Measurements from ENCODE around the gene MYO5B.

DNA sequence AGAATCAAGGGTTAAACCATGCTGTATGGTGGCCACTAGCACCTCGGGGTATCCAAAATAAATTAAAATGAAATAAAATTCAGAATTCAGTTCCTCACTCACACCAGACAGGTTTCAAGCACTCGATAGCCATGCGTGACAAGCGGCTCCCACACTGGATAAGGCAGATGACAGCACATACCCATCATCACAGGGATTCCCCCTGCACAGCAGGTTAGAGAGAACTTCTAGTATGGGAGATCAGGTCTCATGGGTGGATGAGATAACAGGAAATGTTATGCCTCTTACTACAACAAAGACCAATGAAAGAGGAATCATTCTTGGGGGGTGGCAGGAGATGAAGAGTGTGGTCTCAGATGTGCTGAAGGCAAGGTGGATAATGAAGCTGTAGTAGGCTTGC lies 259.7 kb downstream of the MYO5B start:
- TF ChIP-seq, protein P1, sequence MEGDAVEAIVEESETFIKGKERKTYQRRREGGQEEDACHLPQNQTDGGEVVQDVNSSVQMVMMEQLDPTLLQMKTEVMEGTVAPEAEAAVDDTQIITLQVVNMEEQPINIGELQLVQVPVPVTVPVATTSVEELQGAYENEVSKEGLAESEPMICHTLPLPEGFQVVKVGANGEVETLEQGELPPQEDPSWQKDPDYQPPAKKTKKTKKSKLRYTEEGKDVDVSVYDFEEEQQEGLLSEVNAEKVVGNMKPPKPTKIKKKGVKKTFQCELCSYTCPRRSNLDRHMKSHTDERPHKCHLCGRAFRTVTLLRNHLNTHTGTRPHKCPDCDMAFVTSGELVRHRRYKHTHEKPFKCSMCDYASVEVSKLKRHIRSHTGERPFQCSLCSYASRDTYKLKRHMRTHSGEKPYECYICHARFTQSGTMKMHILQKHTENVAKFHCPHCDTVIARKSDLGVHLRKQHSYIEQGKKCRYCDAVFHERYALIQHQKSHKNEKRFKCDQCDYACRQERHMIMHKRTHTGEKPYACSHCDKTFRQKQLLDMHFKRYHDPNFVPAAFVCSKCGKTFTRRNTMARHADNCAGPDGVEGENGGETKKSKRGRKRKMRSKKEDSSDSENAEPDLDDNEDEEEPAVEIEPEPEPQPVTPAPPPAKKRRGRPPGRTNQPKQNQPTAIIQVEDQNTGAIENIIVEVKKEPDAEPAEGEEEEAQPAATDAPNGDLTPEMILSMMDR (optimal IDR thresholded peaks at IDR 0.05 in 1 of 3, IDR thresholded peaks at IDR 0.05 in 1 of 3, conservative IDR thresholded peaks at IDR 0.05 in 1 of 3; ENCODE audit: extremely low read depth in 1 of 3, insufficient read depth in 2 of 3, low read length in 3 of 3), result no peak
- TF ChIP-seq EZH2 (IDR thresholded peaks at IDR 0.05; ENCODE audit: low read length), result no peak

All from keratinocyte (primary cell).